Measurements from ENCODE around the gene SLC2A9.
A peak's percentile ranks its signal among the peaks of the same experiment; 100 is the strongest.

The SLC2A9 gene

DNA sequence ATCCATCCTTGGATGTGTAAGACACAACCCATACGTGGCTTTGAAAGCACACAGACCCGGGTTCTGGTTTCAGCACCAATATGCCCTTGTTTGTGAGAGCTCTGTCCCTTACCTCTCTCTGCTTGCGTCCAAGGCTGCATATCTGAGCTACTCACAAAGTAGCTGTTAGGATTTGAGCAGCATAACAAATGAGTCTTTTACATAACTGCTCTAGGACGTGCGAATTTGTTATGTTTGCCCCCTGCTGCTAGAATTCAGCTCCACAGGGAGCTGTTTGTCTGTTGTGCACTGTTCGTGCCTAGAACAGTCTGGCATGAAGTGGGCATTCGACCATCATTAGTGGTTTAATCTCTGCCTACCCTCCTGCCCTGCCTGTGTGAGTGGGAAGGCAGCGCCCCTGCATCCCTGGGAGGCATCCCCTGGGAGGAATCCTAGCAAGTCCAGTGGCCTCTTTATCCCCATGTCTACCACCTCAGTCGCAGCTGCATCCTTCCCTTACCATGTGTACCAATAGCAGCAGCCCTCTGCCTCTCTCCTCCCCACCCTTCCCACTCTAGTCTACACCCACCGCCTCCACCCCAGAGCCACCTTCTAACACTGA is 42.1 kb downstream of the SLC2A9 start:
- H3K9me3 ChIP-seq (replicated peaks in 1 of 11), result peaks cover 0 to 27% (median 0%) of the 10 kb centered on the region in 11 experiments; a peak in 9 of 22 replicates
- H3K4me2 ChIP-seq, result no peak overlapping the region
- no peaks in the 10 kb centered on the region for H3K4me1 ChIP-seq
- no peak overlapping the region for H3K9ac ChIP-seq
- H3K4me3 ChIP-seq, result no peak overlapping the region
- H3K36me3 ChIP-seq, result peaks cover 0 to 98% (median 0%) of the 10 kb centered on the region in 11 experiments; a peak in 11 of 22 replicates
- no peaks in the 10 kb centered on the region for H3K27me3 ChIP-seq
- no peak overlapping the region for H3K27ac ChIP-seq
- TF ChIP-seq Cebpa-rat (IDR thresholded peaks at IDR 0.05), result no peak
- 0 out of 22 replicates have a peak, but pooled peaks cover 0 to 4% (median 0%) of the 10 kb centered on the region in 11 experiments for H4K20me1 ChIP-seq

DNA sequence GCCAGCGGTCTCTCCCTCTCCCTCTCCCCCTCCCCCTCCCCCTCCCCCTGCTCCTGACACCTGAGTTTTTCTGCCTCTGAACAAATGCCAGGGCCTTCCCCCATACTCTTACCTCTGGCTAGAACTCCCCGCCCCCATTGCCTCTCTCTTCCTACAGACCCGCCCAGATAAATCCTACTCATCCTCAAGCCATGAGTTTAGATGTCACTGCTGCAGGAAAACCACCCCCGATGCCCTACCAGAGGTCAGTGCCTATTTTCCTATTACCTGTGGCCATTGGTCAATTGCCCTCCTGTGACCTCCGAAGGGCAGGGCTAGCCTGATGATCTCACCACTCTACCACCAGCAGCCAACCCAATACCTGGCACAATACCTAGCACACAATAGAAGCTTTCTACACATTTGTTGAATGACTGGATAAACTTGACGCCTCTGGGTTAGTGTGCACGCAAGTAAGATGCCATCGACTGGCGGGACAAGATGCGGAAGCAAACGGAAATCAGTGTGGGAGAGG is 43.7 kb downstream of the SLC2A9 start:
- Histone ChIP-seq H3K4me3 (no peak overlapping the region), H3K9ac (no peak overlapping the region), H3K4me2 (no peak overlapping the region), H3K27me3 (no peaks in the 10 kb centered on the region), H4K20me1 (0 out of 22 replicates have a peak, but pooled peaks cover 0 to 4% (median 0%) of the 10 kb centered on the region in 11 experiments), H3K36me3 (peaks cover 0 to 87% (median 0%) of the 10 kb centered on the region in 11 experiments; a peak in 11 of 22 replicates), H3K9me3 (replicated peaks in 1 of 11) (peaks cover 0 to 32% (median 4%) of the 10 kb centered on the region in 11 experiments; a peak in 11 of 22 replicates), H3K27ac (no peak overlapping the region), H3K4me1 (no peaks in the 10 kb centered on the region)
- TF ChIP-seq Cebpa-rat (IDR thresholded peaks at IDR 0.05), result no peak

DNA sequence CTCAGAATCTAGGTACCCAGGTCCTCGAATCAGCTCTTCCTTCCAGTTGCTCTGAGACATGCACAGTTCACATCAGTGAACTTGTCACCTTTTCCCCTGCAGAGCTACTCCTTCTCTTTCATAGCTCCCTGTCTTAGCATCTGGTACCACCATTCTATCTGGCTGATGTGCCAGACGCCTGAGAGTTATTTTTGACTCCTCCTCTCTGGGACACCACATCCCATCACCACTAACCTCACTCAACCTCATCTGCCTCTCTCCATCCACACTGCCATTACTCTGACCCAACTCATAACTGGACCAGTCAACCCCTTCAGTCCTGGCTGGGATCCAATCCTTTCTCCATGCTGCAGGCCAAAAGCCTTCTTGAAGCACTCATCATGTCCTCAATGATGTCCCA is 44.5 kb downstream of the SLC2A9 start:
- TF ChIP-seq Cebpa-rat (IDR thresholded peaks at IDR 0.05), result no peak
- Histone ChIP-seq H3K9me3 (replicated peaks in 1 of 11) (peaks cover 0 to 29% (median 4%) of the 10 kb centered on the region in 11 experiments; a peak in 10 of 22 replicates), H3K36me3 (peaks cover 0 to 79% (median 0%) of the 10 kb centered on the region in 11 experiments; a peak in 11 of 22 replicates)

DNA sequence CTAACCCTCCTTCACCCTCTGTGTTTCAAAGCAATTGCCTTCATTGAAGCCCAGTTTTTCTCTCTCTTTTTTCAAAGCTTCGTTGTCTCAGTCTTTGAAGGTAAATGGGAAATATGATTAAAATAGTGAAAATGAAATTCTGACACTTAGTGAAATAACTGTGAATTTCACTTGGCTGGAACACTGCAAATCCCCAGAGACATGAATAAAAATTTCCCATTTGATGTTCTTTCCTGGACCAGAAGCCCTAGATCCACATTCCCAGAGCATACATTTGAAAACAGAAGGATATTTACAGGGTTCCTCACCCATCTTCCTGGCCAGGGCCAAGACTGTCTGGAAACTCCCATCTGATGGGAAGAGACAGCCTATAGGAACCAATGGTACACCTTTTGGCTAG is 45.0 kb downstream of the SLC2A9 start:
- Histone ChIP-seq H3K9ac (no peak overlapping the region), H3K27me3 (no peaks in the 10 kb centered on the region), H4K20me1 (0 out of 22 replicates have a peak, but pooled peaks cover 0 to 4% (median 0%) of the 10 kb centered on the region in 11 experiments), H3K27ac (no peak overlapping the region), H3K4me2 (no peak overlapping the region), H3K36me3 (peaks cover 0 to 74% (median 0%) of the 10 kb centered on the region in 11 experiments; a peak in 11 of 22 replicates), H3K4me3 (no peak overlapping the region), H3K4me1 (no peaks in the 10 kb centered on the region), H3K9me3 (replicated peaks in 1 of 11) (peaks cover 0 to 24% (median 4%) of the 10 kb centered on the region in 11 experiments; a peak in 10 of 22 replicates)
- TF ChIP-seq Cebpa-rat (IDR thresholded peaks at IDR 0.05), result no peak

More for the DNA sequence above, 44.5 kb downstream of the SLC2A9 start:
- Histone ChIP-seq H3K27ac (no peak overlapping the region), H3K27me3 (no peaks in the 10 kb centered on the region), H3K9ac (no peak overlapping the region), H4K20me1 (0 out of 22 replicates have a peak, but pooled peaks cover 0 to 4% (median 0%) of the 10 kb centered on the region in 11 experiments), H3K4me1 (no peaks in the 10 kb centered on the region), H3K4me3 (no peak overlapping the region), H3K4me2 (no peak overlapping the region)

DNA sequence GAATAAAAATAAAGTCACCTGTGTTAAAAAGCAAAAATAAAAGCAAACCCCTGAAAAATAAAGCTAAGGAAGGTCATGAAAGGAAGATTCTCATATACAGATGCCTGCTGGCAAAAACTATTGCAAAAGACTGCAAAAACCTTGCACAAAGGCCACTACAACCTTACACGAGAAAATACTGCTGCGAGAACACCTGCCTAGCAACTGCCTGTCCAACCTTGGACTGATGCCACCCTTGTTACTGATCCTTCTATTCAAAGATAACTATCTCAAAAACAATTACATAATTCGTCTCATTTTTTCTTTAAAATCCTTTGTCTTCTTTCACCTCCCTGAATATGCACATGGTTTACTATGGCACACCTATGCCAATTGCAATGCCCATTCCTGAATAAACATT is 49.6 kb downstream of the SLC2A9 start:
- TF ChIP-seq Cebpa-rat (IDR thresholded peaks at IDR 0.05), result no peak
- peaks cover 0 to 11% (median 8%) of the 10 kb centered on the region in 10 experiments; a peak in 14 of 20 replicates for H3K4me1 ChIP-seq
- no peak overlapping the region for H3K27ac ChIP-seq
- no peak overlapping the region for H3K9ac ChIP-seq
- H3K4me3 ChIP-seq, result no peak overlapping the region
- H3K36me3 ChIP-seq, result peaks cover 0 to 53% (median 0%) of the 10 kb centered on the region in 11 experiments; a peak in 10 of 22 replicates
- no peak overlapping the region for H3K4me2 ChIP-seq
- H3K27me3 ChIP-seq, result no peaks in the 10 kb centered on the region
- no peaks in the 10 kb centered on the region for H4K20me1 ChIP-seq
- peaks cover 0 to 32% (median 4%) of the 10 kb centered on the region in 11 experiments; a peak in 14 of 22 replicates for H3K9me3 ChIP-seq (replicated peaks in 1 of 11)

GRCh38 chr4:9970399-9971011 is 50.8 kb downstream of the SLC2A9 start:
- Histone ChIP-seq H3K4me2 (peak overlapping the region in 8 of 11 experiments; percentile 4 to 29 (median 20); a peak in 9 of 22 replicates), H3K4me3 (no peak overlapping the region), H3K27ac (no peak overlapping the region), H3K36me3 (peaks cover 0 to 50% (median 0%) of the 10 kb centered on the region in 11 experiments; a peak in 10 of 22 replicates), H4K20me1 (no peaks in the 10 kb centered on the region), H3K27me3 (no peaks in the 10 kb centered on the region), H3K9me3 (replicated peaks in 1 of 11) (peaks cover 0 to 27% (median 4%) of the 10 kb centered on the region in 11 experiments; a peak in 14 of 22 replicates), H3K4me1 (peaks cover 0 to 11% (median 8%) of the 10 kb centered on the region in 10 experiments; a peak in 14 of 20 replicates), H3K9ac (0 out of 22 replicates have a peak overlapping the region, but pooled peaks of 1 of the 11 experiments have one; percentile 2)
- no peak for TF ChIP-seq Cebpa-rat (IDR thresholded peaks at IDR 0.05)

DNA sequence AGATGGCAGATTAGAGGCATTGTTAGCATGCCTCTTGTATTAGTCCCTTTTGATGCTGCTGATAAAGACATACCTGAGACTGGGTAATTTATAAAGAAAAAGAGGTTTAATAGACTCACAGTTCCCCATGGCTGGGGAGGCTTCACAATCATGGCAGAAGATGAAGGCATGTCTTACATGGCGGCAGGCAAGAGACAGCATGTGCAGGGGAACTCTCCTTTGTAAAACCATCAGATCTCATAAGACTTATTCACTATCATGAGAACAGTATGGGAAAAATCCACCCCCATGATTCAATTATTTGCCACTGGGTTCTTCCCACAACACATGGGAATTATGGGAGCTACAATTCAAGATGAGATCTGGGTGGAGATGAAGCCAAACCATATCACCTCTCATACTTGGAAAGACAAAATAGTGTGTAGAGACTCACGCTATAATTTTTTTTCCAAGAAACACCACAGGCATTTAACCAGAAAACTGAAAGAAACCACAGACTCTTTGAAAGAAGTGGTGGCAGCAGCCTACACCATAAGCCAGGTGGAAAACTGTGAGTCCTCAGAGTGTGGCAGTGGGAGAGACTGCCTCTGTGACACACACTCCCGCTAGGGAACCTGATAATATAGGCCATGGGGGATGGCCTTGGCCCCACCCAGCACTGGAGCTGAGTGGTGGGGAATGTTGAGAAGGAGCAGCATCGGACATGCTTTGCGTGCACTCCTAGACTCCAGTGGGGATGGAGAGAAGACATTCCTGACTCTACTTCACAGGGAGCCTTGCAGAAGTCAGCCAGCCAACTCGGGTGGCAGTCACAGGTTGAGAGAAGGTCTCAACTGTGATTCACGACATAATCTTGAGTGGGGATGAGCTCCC is 51.5 kb downstream of the SLC2A9 start:
- Histone ChIP-seq H3K36me3 (peaks cover 0 to 48% (median 0%) of the 10 kb centered on the region in 11 experiments; a peak in 10 of 22 replicates), H3K27me3 (no peaks in the 10 kb centered on the region), H3K27ac (no peak overlapping the region), H3K4me2 (peak overlapping the region in 6 of 11 experiments; percentile 8 to 29 (median 20); a peak in 7 of 22 replicates), H3K4me1 (peaks cover 0 to 11% (median 8%) of the 10 kb centered on the region in 10 experiments; a peak in 14 of 20 replicates), H3K9ac (no peak overlapping the region), H4K20me1 (no peaks in the 10 kb centered on the region), H3K4me3 (no peak overlapping the region), H3K9me3 (replicated peaks in 1 of 11) (peaks cover 0 to 21% (median 4%) of the 10 kb centered on the region in 11 experiments; a peak in 12 of 22 replicates)
- no peak for TF ChIP-seq Cebpa-rat (IDR thresholded peaks at IDR 0.05)

DNA sequence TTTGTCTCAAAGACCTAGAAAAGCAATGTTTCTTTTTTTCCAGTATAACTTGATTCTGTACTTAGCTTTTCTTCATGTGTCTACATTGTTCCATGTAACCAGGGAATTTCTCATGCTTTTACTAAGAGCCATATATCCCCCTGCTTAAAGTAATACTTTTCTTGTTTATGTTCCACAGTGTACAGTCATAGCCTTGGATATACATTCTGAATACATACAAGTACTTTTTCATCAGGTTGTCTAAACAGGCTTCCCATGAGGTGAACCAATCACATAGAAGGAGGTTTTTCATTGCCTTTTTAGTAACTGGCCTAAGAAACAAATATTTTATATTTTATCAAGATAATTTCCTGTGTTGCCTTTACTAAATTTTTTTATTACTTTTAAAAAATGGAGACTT is 52.8 kb downstream of the SLC2A9 start:
- H3K36me3 ChIP-seq, result peaks cover 0 to 53% (median 0%) of the 10 kb centered on the region in 11 experiments; a peak in 10 of 22 replicates

More for the DNA sequence above, 52.8 kb downstream of the SLC2A9 start:
- no peaks in the 10 kb centered on the region for H3K27me3 ChIP-seq
- no peak for TF ChIP-seq Cebpa-rat (IDR thresholded peaks at IDR 0.05)
- H3K9me3 ChIP-seq (replicated peaks in 1 of 11), result peaks cover 0 to 12% (median 4%) of the 10 kb centered on the region in 11 experiments; a peak in 12 of 22 replicates
- peaks cover 0 to 11% (median 8%) of the 10 kb centered on the region in 10 experiments; a peak in 14 of 20 replicates for H3K4me1 ChIP-seq
- H3K4me2 ChIP-seq, result no peak overlapping the region
- H3K9ac ChIP-seq, result no peak overlapping the region
- H3K27ac ChIP-seq, result no peak overlapping the region
- H4K20me1 ChIP-seq, result no peaks in the 10 kb centered on the region
- H3K4me3 ChIP-seq, result no peak overlapping the region

Measured in BLaER1 treated with 17β-estradiol and CSF1 and Interleukin-3, amounts not matched to agents 10 nM and 100 nM (cell line).